A673 (cell line): ENCODE results near the gene RNF2. TPM values are rescaled to one million over a fixed set of nuclear protein-coding genes. Genes with fewer than 3 reads are reported as not detected.

Experiments
- BruUV-seq: library from RNA; stranded (reverse); fragments of 400-500 nt; replicated peaks from 2 replicates; lab custom pipeline; 2021; lab: Mats Ljungman, UMichigan
- CTCF ChIA-PET: fragments of 300-600 bp; sonication (Branson Sonifier 250); formaldehyde crosslinking; loops from one replicate; lab custom pipeline; 2022; ENCODE audit warnings: antibody characterized with exemption; lab: Charles Lee
- POLR2A ChIA-PET: fragments of 300-600 bp; sonication (Branson Sonifier 250); formaldehyde crosslinking; loops from one replicate; lab custom pipeline; 2022; ENCODE audit warnings: antibody characterized with exemption; ENCODE audit not compliant: low non-redundant PET; lab: Charles Lee
- DNase-seq: peaks from one replicate; pipeline ENCODE4 v3.0.0-alpha.2; 2015; ENCODE audit warnings: low spot score
- H3K27ac ChIP-seq: fragments of 200-600 bp; sonication (generic); 2 replicates; pipeline ENCODE4 v1.5.1; 2016; ENCODE audit warnings: mixed run types, low read depth, mild to moderate bottlenecking, mixed read lengths, antibody characterized with exemption, low read length; ENCODE audit not compliant: poor library complexity, severe bottlenecking
- H3K27me3 ChIP-seq: fragments of 200-600 bp; sonication (generic); replicated peaks from 2 replicates; pipeline ENCODE4 v1.6.1; 2017; ENCODE audit warnings: mixed run types, low read depth, mild to moderate bottlenecking, mixed read lengths, antibody characterized with exemption, low read length; ENCODE audit not compliant: insufficient read depth, poor library complexity
- H3K36me3 ChIP-seq: fragments of 200-600 bp; sonication (generic); 2 replicates; pipeline ENCODE4 v1.6.1; 2016; ENCODE audit warnings: mixed run types, mild to moderate bottlenecking, mixed read lengths, antibody characterized with exemption, low read length; ENCODE audit not compliant: insufficient read depth, poor library complexity, severe bottlenecking
- H3K4me1 ChIP-seq: fragments of 200-600 bp; sonication (generic); 2 replicates; pipeline ENCODE4 v1.6.1; 2017; ENCODE audit warnings: mixed run types, mild to moderate bottlenecking, mixed read lengths, antibody characterized with exemption, low read length; ENCODE audit not compliant: insufficient read depth, poor library complexity, severe bottlenecking
- H3K4me3 ChIP-seq: fragments of 200-600 bp; sonication (generic); 2 replicates; pipeline ENCODE4 v1.5.1; 2016; ENCODE audit warnings: low read depth, mixed run types, mild to moderate bottlenecking, mixed read lengths, low read length; ENCODE audit not compliant: poor library complexity, severe bottlenecking
- H3K9me3 ChIP-seq: fragments of 200-600 bp; sonication (generic); 2 replicates; pipeline ENCODE4 v1.6.1; 2016; ENCODE audit warnings: mixed run types, low read depth, mild to moderate bottlenecking, mixed read lengths, antibody characterized with exemption, low read length; ENCODE audit not compliant: poor library complexity, severe bottlenecking
- EZH2 ChIP-seq: fragments of 200-600 bp; sonication (generic); IDR thresholded peaks from 2 replicates; pipeline ENCODE4 v1.6.1; 2017; ENCODE audit warnings: borderline replicate concordance, low read depth, mild to moderate bottlenecking, mixed read lengths, antibody characterized with exemption, low read length; ENCODE audit not compliant: poor library complexity, severe bottlenecking
- intact Hi-C: fragments of 100-400 bp; cut with micrococcal nuclease; formaldehyde crosslinking; loops from one replicate; pipeline ENCODE4 v1.10.0; 2022; ENCODE audit not compliant: unreplicated experiment
- total RNA-seq: library from RNA; stranded (reverse); gene quantifications from 2 replicates; pipeline ENCODE4 v1.2.3, GENCODE V29; 2021
- TF ChIP-seq, protein P1 (sequence below): fragments of 300-800, 200-600 bp; sonication (generic); conservative IDR thresholded peaks from 2 replicates; pipeline ENCODE4 v1.5.1; 2017; ENCODE audit warnings: low read depth, mild to moderate bottlenecking, antibody characterized with exemption, low read length, moderate library complexity, mixed read lengths

Gene RNF2
- total RNA-seq, 1 experiment from 2014 or later = 50.8 TPM

DNA sequence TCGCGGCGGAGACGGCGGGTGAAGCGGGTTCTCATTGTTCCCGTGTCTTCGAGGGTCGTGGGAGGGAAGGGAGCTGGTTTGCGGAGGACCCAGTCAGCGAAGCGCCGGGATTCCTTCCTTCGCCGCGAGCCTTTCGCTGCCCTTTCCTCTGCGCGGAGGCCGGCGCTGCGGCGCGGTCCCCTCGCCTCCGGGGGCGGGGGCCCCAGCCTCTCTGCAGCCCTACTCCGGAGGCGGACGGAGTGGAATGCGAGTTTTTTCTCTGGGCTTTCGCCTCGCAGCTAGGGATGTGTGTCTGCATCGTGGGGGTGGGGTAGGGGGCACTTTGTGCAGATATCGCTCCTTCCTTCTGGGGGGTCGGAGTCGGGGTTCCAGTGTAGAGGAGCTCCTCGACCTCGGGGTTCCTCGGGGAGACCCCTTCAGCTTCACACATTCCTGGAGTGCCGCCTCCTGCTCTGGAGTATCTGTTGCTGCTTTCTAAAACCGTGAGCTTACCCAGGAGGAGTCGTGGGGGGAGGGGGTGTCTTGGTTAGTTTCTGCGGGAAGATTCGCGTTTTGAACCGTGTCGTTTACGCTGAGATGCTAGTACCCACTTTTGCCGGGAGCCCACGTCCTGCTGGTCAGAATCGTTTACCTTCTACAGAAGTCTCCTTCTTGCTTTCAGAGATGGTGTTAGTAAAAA, 595 bp downstream of the RNF2 start:
- ChIA-PET CTCF (interaction anchor here (0.7 kb wide), 1 partner anchor 142 kb away, joined by 9 read pairs; no protein-coding TSS in a partner anchor), POLR2A (interaction anchor here (0.5 to 0.6 kb wide), 2 partner anchors 73 to 745 kb away, joined by 4 read pairs; no protein-coding TSS in a partner anchor)
- BruUV-seq = no TSS peak
- peak overlapping the region; percentile 90 for H3K4me3 ChIP-seq
- H3K36me3 ChIP-seq = no peaks in the 10 kb centered on the region
- TF ChIP-seq, protein P1, sequence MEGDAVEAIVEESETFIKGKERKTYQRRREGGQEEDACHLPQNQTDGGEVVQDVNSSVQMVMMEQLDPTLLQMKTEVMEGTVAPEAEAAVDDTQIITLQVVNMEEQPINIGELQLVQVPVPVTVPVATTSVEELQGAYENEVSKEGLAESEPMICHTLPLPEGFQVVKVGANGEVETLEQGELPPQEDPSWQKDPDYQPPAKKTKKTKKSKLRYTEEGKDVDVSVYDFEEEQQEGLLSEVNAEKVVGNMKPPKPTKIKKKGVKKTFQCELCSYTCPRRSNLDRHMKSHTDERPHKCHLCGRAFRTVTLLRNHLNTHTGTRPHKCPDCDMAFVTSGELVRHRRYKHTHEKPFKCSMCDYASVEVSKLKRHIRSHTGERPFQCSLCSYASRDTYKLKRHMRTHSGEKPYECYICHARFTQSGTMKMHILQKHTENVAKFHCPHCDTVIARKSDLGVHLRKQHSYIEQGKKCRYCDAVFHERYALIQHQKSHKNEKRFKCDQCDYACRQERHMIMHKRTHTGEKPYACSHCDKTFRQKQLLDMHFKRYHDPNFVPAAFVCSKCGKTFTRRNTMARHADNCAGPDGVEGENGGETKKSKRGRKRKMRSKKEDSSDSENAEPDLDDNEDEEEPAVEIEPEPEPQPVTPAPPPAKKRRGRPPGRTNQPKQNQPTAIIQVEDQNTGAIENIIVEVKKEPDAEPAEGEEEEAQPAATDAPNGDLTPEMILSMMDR = no peak
- TF ChIP-seq EZH2 = no peak
- DNase-seq = peak; percentile 54
- H3K9me3 ChIP-seq = no peaks in the 10 kb centered on the region
- H3K4me1 ChIP-seq = peaks cover 28% of the 10 kb centered on the region
- no peaks in the 10 kb centered on the region for H3K27me3 ChIP-seq
- intact Hi-C loops = loop anchor here (5.0 kb wide), 1 partner anchor 111 kb away; the partner anchor contains the start of genes SWT1 and TRMT1L
- peak overlapping the region; percentile 82 for H3K27ac ChIP-seq

GRCh38 chr1:185046668-185047067, 1.3 kb downstream of the RNF2 start:
- peak overlapping the region; percentile 90 for H3K4me3 ChIP-seq
- BruUV-seq = no TSS peak
- no peaks in the 10 kb centered on the region for H3K27me3 ChIP-seq
- H3K36me3 ChIP-seq = no peaks in the 10 kb centered on the region
- intact Hi-C loops = loop anchor here (5.0 kb wide), 1 partner anchor 111 kb away; the partner anchor contains the start of genes SWT1 and TRMT1L
- peaks cover 30% of the 10 kb centered on the region for H3K4me1 ChIP-seq
- H3K27ac ChIP-seq = peak overlapping the region; percentile 82
- no peak for DNase-seq
- TF ChIP-seq EZH2 = no peak
- TF ChIP-seq, protein P1 = no peak
- CTCF ChIA-PET = no interaction called here
- no peaks in the 10 kb centered on the region for H3K9me3 ChIP-seq
- POLR2A ChIA-PET = interaction anchor here (0.6 kb wide), 1 partner anchor 74 kb away, joined by 4 read pairs; no protein-coding TSS in a partner anchor

- peaks cover 30% of the 10 kb centered on the region for H3K4me1 ChIP-seq
- no peak overlapping the region for H3K27ac ChIP-seq
- intact Hi-C loops = loop anchor here (5.0 kb wide), 1 partner anchor 108 kb away; the partner anchor contains the start of genes SWT1 and TRMT1L
- TF ChIP-seq EZH2 = no peak
- TF ChIP-seq, protein P1 = no peak
- no peaks in the 10 kb centered on the region for H3K27me3 ChIP-seq
- H3K4me3 ChIP-seq = no peak overlapping the region
- ChIA-PET CTCF (no interaction called here), POLR2A (no interaction called here)
- H3K36me3 ChIP-seq = no peaks in the 10 kb centered on the region
- H3K9me3 ChIP-seq = no peaks in the 10 kb centered on the region
- BruUV-seq = no TSS peak
- DNase-seq = no peak
Observed at GRCh38 chr1:185049670-185050069, 4.3 kb downstream of the RNF2 start.
